T1000 (cell line): Measurements from ENCODE around the gene BAZ1A.
A peak's percentile ranks its signal among the peaks of the same experiment; 100 is the strongest.
"Not testable (repeated sequence)": the region's sequence is repeated elsewhere in the genome, so short reads cannot be mapped to it uniquely, and the experiment has no call there.

Source experiments
- DNase-seq: peaks from one replicate; lab custom pipeline; 2025; ENCODE audit warnings: mixed read lengths; lab: John Stamatoyannopoulos, UW

Gene BAZ1A

GRCh38 chr14:34858765-34859164, 16.4 kb downstream of the BAZ1A start:
- DNase-seq = no peak

DNA sequence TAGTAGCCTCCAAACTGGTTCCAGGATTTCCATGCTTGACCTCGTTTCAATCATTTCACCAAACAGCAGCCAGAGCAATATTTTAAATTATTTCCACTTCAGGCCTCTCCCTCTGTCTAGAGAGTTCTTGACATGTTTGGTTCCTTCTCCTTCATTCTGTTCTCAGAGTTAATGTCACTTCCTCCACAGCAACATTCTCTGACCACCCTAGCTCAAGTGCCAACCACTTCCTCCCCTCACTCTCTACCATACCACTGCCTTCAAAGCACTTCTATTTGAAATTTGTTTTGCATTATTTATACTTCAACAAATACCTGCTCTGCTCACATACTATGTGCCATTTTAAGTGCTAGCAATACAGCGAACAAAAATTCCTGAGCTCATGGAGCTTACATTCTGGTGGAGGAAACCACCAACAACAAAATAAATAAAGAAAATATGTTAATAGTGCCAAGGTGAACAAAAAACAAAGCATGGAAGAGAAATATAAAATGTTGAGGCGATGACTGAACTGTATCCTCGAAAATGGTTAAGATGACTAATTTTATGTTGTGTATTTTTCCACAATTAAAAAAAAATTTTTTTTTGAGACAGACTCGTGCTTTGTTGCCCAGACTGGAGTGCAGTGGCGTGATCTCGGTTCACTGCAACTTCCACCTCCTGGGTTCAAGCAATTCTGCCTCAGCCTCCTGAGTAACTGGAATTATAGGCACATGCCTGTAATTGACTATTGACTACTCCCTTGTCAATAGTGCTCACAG, 17.3 kb downstream of the BAZ1A start:
- DNase-seq = no peak

DNA sequence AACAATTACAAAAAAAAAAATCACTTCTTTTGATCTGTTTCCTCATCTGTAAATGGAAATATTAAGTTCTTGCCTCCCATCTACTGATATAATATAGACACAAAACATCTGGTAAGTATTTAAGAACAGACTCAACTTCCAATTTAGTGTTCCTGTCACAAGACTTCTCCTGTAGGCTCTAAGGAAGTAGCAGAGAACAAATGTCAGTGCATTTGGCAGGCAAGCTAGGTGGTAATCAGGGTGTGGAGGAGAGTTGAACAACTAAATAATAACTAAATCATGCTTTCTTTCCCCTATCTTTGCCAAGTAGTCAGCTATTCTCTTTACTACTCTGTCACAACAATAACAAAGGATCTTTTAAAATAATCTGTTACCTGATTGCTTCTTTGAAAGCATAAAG, 22.1 kb downstream of the BAZ1A start:
- no peak for DNase-seq

DNA sequence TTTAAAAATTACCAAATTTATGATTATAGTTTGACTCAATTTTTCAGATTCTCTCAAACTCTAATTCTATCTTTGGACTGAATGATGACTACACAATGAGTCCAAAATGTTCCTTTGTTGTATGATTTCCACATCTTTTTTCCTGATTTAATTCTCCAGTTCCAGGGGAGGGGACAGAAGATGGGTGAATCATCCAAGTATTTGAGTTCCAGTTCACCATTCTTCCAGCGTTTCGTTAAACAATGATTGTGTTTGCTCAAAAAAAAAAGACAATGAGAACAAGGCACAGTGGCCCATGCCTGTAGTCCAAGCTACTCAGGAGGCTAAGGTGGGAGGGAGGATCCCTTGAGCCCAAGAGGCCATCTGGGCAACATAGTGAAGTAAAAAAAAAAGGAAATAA, 23.8 kb downstream of the BAZ1A start:
- no peak for DNase-seq

DNA sequence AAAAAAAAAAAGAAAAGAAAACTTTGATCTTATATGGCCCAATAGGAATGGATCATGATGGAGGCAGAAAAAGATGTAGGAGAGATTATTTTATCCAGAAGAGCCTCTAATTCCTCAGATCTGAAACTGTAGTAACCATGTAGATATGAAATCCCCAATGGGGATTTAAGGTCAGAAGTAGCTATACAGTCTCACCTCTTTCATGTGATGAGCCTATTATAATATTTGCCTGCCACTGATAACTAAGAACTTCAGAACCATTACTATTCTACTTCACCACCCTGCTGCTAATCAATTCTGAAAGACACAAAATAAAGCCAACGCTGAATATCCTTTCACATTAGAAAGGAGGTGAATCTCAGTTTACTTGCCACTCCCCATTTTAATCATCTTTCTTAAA, 29.3 kb downstream of the BAZ1A start:
- no peak for DNase-seq

- DNase-seq = no peak
These were observed 32.1 kb downstream of the BAZ1A start for GRCh38 chr14:34843011-34843554.

GRCh38 chr14:34837801-34838322, 37.3 kb downstream of the BAZ1A start:
- DNase-seq = no peak

GRCh38 chr14:34835312-34835711, 39.8 kb downstream of the BAZ1A start:
- DNase-seq = no peak

DNA sequence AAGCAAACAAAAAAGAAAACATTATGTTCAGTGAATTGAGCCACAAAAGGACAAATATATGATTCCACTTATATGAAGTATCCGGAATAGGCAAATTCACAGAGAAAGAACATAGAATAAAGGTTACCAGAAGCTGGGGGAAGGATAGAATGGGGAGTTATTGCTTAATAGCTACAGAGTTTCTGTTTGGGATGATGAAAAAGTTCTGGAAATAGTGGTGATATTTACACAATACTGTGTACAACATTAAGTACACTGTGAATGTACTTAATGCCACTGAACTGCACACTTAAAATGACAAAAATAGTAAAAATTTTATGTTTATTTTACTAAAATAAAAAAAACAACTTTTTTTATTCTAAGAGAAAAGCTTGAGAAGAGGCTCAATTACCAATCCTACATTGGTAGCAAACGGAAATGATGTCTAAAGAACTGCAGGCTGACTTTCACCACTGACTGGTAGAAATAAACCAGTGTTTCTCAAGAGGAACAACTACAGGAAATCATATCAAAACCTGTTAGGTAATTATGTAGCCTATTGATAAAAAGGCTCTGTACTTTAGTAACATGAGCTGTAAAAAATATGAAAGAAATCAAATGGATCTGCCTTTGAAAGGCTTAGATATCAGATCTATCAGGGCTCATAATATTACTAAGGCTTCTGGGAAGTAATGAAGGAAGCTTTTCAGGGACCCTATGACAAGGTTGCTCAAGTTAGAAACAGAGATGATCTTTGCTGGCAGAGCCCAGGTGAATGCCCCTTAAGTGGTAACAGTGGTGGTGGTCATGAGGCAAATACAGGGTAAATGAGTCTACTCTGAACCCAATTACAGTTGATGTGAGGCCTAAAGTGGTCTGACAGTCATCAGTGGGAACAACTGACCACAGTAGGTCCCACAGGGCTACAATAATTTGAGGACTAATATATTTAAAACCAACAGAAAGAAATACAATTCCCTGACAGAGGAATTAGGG, 41.3 kb downstream of the BAZ1A start:
- DNase-seq = no peak

DNA sequence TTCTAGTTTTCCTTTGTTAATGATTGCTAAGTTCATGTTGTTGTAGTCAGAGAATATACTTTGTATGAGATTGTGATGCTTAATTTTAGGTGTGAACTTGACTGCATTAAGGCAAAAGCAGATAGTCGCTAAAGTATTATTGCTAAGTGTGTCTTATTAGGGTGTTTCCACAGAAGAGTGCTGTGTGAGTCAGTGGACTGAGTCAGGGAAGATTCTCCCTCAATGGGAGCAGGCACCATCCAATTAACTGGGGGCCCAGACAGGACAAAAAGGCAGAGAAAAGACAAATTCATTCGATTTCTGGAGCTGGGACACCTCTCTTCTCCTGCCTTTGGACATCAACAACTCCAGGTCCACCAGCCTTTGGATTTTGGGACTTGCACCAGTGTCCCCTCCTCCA, 48.5 kb downstream of the BAZ1A start:
- peak; percentile 1 for DNase-seq

DNA sequence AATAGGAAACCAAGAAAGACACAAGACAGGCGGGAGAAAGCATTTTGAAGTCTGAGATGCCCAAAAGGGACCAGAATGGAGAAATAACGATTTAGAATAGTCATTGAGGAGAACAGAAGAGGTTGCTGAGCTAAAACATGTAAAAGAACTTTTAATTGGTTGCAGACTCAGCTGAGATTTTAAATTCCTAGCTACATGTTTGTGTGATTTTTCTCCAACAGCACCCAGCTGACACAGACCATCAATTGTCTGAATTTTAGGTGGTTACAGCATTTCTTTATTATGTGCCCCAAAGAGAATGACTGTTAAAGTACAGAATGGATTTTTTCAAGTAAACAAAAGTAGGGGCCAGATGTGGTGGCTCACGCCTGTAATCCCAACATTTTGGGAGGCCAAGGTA, 50.3 kb downstream of the BAZ1A start:
- no peak for DNase-seq

GRCh38 chr14:34824256-34824655, 50.9 kb downstream of the BAZ1A start:
- no peak for DNase-seq

DNA sequence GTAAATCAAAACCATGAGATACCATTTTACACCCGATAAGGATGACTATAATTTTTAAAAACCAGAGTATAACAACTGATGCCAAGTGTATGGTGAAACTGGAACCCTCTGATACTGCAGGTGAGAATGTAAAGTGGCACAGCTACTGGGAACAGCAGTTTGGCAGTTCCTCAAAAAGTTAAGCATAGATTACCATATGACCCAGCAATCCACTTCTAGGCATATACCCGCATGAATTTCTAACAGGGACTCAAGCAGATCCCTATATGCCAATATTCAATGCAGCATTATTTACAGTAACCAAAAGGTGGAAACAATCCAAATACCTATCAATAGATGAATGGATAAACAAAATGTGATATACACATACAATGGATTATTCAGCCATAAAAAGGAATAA, 57.4 kb downstream of the BAZ1A start:
- DNase-seq = no peak

DNA sequence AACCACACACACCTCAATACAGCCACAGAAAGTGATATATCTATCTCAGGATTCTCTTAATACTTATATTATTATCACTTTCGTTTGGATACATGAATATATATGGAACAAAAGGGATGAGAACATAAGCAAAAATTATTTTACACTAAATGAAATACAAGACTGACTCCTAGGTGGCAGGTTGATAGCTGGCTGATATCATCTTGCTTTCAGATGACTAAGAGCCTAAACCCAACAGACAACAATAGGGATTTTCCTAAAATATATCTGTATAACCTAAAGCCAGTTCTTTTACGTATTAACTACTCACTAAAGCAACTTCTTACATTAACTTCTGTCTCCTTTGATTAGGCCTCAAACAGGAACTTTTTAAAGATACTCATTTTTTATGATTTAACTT, 65.1 kb downstream of the BAZ1A start:
- no peak for DNase-seq

DNA sequence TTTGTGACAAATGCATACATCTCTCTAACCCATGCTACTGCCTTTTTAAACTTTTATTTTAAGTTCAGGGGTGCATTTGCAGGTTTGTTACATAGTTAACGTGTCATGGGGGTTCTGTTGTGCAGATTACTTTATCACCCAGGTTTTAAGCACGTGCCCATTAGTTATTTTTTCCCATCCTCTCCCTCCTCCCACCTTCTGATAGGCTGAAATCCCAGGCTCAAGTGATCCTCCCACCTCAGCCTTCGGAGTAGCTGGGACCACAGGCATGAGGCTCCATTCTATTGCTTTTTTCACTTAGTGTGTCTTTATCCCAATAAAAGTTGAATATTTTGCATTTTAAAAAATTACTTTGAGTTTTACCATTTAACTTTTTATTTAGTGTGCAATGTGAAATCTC, 68.9 kb downstream of the BAZ1A start:
- no peak for DNase-seq

DNA sequence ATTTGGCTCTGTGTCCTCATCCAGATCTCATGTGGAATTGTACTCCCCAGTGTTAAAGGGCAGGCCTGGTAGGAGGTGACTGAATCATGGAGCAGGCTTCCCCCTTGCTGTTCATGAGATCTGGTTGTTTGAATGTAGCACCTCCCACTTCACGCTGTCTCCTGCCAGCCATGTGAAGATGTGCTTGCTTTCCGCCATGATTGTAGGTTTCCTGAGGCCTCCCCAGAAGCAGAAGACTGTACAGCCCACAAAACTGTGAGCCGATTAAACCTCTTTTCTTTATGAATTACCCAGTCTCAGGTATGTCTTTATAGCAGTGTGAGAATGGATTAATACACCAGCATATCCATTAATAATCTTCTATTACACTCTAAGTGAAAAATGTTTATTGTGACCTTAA, 70.2 kb downstream of the BAZ1A start:
- no peak for DNase-seq

GRCh38 chr14:34798861-34799260, 76.3 kb downstream of the BAZ1A start:
- not testable (repeated sequence) for DNase-seq

DNA sequence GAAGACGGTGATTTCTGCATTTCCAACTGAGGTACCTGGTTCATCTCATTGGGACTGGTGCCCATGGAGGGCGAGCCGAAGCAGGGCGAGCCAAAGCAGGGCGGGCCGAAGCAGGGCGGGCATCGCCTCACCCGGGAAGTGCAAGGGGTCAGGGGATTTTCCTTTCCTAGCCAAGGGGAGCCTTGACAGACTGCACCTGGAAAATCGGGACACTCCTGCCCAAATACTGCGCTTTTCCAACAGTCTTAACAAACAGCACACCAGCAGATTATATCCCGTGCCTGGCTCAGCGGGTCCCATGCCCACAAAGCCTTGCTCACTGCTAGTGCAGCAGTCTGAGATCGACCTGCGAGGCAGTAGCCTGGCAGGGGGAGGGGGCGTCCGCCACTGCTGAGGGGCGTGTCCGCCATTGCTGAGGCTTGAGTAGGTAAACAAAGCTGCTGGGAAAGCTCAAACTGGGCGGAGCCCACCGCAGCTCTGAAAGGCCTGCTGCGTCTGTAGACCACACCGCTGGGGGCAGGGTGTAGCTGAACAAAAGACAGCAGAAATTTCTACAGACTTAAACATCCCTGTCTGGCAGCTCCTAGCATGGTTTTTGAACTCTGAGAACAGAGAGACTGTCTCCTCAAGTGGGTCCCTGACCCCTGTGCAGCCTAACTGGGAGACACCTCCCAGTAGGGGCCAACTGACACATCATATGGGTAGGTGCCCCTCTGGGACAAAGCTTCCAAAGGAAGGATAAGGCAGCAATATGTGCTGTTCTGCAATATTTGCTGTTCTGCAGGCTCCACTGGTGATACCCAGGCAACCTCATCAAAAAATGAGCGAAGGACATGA, 77.2 kb downstream of the BAZ1A start:
- DNase-seq = no peak

DNA sequence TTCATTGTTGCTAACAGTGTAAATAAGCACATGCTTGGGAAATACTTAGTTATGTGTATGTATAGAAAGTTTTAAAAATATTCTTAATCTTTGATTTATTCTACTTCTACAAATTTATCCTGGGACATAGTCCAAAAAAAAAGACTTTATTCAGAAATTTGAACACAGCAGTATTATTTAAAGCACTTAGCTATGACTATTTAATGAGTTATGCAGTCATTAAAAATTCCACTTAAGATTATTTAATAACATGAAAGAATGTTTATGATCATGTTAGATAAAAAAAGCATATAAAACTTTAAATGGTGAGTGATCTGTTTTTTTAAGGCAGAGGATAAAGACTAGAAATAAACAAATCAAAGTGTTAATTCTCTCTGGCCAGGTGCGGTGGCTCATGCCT, 78.3 kb downstream of the BAZ1A start:
- no peak for DNase-seq

- no peak for DNase-seq
These were observed 80.2 kb downstream of the BAZ1A start for GRCh38 chr14:34794941-34795340.

DNA sequence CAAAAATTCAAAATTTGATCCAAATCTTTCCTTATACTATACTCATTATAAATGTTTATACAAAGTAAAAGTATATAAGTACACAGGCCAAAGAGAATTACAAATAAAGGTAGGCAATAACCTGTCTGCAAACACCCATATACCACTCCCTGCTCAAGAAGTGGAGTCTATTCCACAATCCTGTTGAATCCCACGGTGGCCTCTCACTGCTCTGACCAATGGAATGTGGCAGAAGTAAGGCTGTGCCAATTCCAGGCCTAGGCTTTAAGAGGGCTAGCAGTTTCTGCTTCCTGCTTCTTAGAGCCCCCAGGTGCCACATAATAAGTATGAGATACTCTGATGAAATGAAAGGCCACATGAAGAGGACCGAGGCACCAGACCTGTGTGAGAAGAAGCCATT, 80.9 kb downstream of the BAZ1A start:
- no peak for DNase-seq

- DNase-seq = no peak
These were observed 82.6 kb downstream of the BAZ1A start for GRCh38 chr14:34792598-34792997.
